HEK293 (cell line): ENCODE results near the gene RACK1.

Experiments used
- AEBP2 ChIP-seq: fragments of 450-650 bp; formaldehyde crosslinking; IDR thresholded peaks from 2 replicates; pipeline ENCODE4 v1.5.1; 2016; ENCODE audit warnings: missing biosample characterization, missing genetic modification characterization, borderline replicate concordance
- BCL6B ChIP-seq: fragments of 450-650 bp; formaldehyde crosslinking; IDR thresholded peaks from 2 replicates; pipeline ENCODE4 v1.5.1; 2017; ENCODE audit warnings: missing biosample characterization, missing genetic modification characterization
- EGR2 ChIP-seq: fragments of 450-650 bp; formaldehyde crosslinking; IDR thresholded peaks from 2 replicates; pipeline ENCODE4 v1.5.1; 2016; ENCODE audit warnings: low read depth, missing biosample characterization, missing genetic modification characterization
- GLIS1 ChIP-seq: fragments of 450-650 bp; formaldehyde crosslinking; IDR thresholded peaks from 2 replicates; pipeline ENCODE4 v1.5.1; 2016; ENCODE audit warnings: missing biosample characterization, missing genetic modification characterization
- MEIS1 ChIP-seq: sonication (generic); formaldehyde crosslinking; IDR thresholded peaks from 2 replicates; pipeline ENCODE4 v1.8.1; 2022; ENCODE audit warnings: missing genetic modification reagents, mild to moderate bottlenecking, borderline replicate concordance
- OSR2 ChIP-seq: fragments of 450-650 bp; formaldehyde crosslinking; IDR thresholded peaks from 2 replicates; pipeline ENCODE4 v1.5.1; 2016; ENCODE audit warnings: missing biosample characterization, missing genetic modification characterization
- OVOL3 ChIP-seq: fragments of 450-650 bp; formaldehyde crosslinking; IDR thresholded peaks from 2 replicates; pipeline ENCODE4 v1.5.1; 2016; ENCODE audit warnings: missing biosample characterization, missing genetic modification characterization
- RBAK ChIP-seq: fragments of 450-650 bp; formaldehyde crosslinking; IDR thresholded peaks from 2 replicates; pipeline ENCODE4 v1.5.1; 2016; ENCODE audit warnings: missing biosample characterization, missing genetic modification characterization
- REST ChIP-seq: fragments of 450-650 bp; formaldehyde crosslinking; IDR thresholded peaks from 2 replicates; pipeline ENCODE4 v1.5.1; 2016; ENCODE audit warnings: missing biosample characterization, missing genetic modification characterization
- TRIM28 ChIP-seq: IDR thresholded peaks from 2 replicates; pipeline ENCODE4 v1.6.1; 2011; ENCODE audit warnings: low read length, control low read depth, borderline replicate concordance
- ZBTB1 ChIP-seq: fragments of 450-650 bp; formaldehyde crosslinking; IDR thresholded peaks from 2 replicates; pipeline ENCODE4 v1.5.1; 2016; ENCODE audit warnings: missing biosample characterization, missing genetic modification characterization
- ZBTB7A ChIP-seq: fragments of 450-650 bp; formaldehyde crosslinking; IDR thresholded peaks from 2 replicates; pipeline ENCODE4 v1.5.1; 2016; ENCODE audit warnings: low read depth, missing biosample characterization, missing genetic modification characterization
- ZEB2 ChIP-seq: fragments of 450-650 bp; formaldehyde crosslinking; IDR thresholded peaks from 2 replicates; pipeline ENCODE4 v1.5.1; 2016; ENCODE audit warnings: missing biosample characterization, missing genetic modification characterization
- ZFP3 ChIP-seq: fragments of 450-650 bp; formaldehyde crosslinking; IDR thresholded peaks from 2 replicates; pipeline ENCODE4 v1.5.1; 2016; ENCODE audit warnings: low read depth, missing biosample characterization, missing genetic modification characterization
- ZNF114 ChIP-seq: fragments of 450-650 bp; formaldehyde crosslinking; IDR thresholded peaks from 2 replicates; pipeline ENCODE4 v1.5.0; 2017; ENCODE audit warnings: missing biosample characterization, missing genetic modification characterization
- ZNF202 ChIP-seq: fragments of 450-650 bp; formaldehyde crosslinking; IDR thresholded peaks from 2 replicates; pipeline ENCODE4 v1.5.1; 2016; ENCODE audit warnings: missing biosample characterization, missing genetic modification characterization, borderline replicate concordance
- ZNF24 ChIP-seq: fragments of 450-650 bp; formaldehyde crosslinking; IDR thresholded peaks from 2 replicates; pipeline ENCODE4 v1.5.1; 2016; ENCODE audit warnings: missing biosample characterization, missing genetic modification characterization
- ZNF302 ChIP-seq: fragments of 450-650 bp; formaldehyde crosslinking; IDR thresholded peaks from 2 replicates; pipeline ENCODE4 v1.5.1; 2016; ENCODE audit warnings: missing biosample characterization, missing genetic modification characterization, low read depth
- ZNF37A ChIP-seq: fragments of 450-650 bp; IDR thresholded peaks from 2 replicates; pipeline ENCODE4 v1.5.1; 2018; ENCODE audit warnings: missing biosample characterization, missing genetic modification characterization
- ZNF394 ChIP-seq: fragments of 450-650 bp; formaldehyde crosslinking; IDR thresholded peaks from 2 replicates; pipeline ENCODE4 v1.5.1; 2016; ENCODE audit warnings: missing biosample characterization, missing genetic modification characterization, mild to moderate bottlenecking, moderate library complexity, borderline replicate concordance
- ZNF544 ChIP-seq: fragments of 450-650 bp; formaldehyde crosslinking; IDR thresholded peaks from 2 replicates; pipeline ENCODE4 v1.5.0; 2017; ENCODE audit warnings: missing biosample characterization, missing genetic modification characterization
- ZNF561 ChIP-seq: fragments of 450-650 bp; IDR thresholded peaks from 2 replicates; pipeline ENCODE4 v1.5.1; 2018; ENCODE audit warnings: missing biosample characterization, missing genetic modification characterization, borderline replicate concordance
- ZNF624 ChIP-seq: fragments of 450-650 bp; formaldehyde crosslinking; IDR thresholded peaks from 2 replicates; pipeline ENCODE4 v1.5.1; 2017; ENCODE audit warnings: missing biosample characterization, missing genetic modification characterization
- ZSCAN18 ChIP-seq: fragments of 450-650 bp; formaldehyde crosslinking; IDR thresholded peaks from 2 replicates; pipeline ENCODE4 v1.5.1; 2016; ENCODE audit warnings: missing biosample characterization, missing genetic modification characterization
- TF ChIP-seq, protein P1 (sequence below): fragments of 450-650 bp; formaldehyde crosslinking; conservative IDR thresholded peaks from 2 replicates; pipeline ENCODE4 v1.5.1; 2016; ENCODE audit warnings: low read depth, missing biosample characterization, missing genetic modification characterization
- TF ChIP-seq, protein P2 (sequence below): fragments of 450-650 bp; formaldehyde crosslinking; IDR thresholded peaks from 2 replicates; pipeline ENCODE4 v1.5.1; 2016; ENCODE audit warnings: missing biosample characterization, missing genetic modification characterization

RACK1 gene

GRCh38 chr5:181223058-181223728, 20.5 kb downstream of the RACK1 start, which contains the start of gene TRIM41 (continued):
- TF ChIP-seq ZNF24 (peak; percentile 90), ZNF624 (tag by site-specific recombination) (no peak), ZEB2 (peak; percentile 95), ZBTB1 (tag by site-specific recombination) (no peak), TRIM28 (peak; percentile 30; the same call in 1 of the 2 replicates), ZNF114 (tag by site-specific recombination) (no peak), ZNF202 (tag by site-specific recombination) (no peak), MEIS1 (no peak), ZNF394 (peak; percentile 99), ZBTB7A (tag by site-specific recombination) (peak; percentile 84), ZFP3 (tag by site-specific recombination) (no peak), ZNF37A (tag by site-specific recombination) (no peak), ZNF302 (tag by site-specific recombination) (no peak), ZSCAN18 (tag by site-specific recombination) (peak; percentile 87), RBAK (tag by site-specific recombination) (no peak), OVOL3 (peak; percentile 50; the same call in 1 of the 2 replicates), BCL6B (tag by site-specific recombination) (no peak), OSR2 (tag by site-specific recombination) (peak; percentile 30; the same call in 1 of the 2 replicates), ZNF544 (no peak), ZNF561 (no peak; the same call in 1 of the 2 replicates), AEBP2 (no peak), GLIS1 (peak; percentile 68), EGR2 (tag by site-specific recombination) (no peak), REST (tag by site-specific recombination) (no peak)
- TF ChIP-seq, protein P1, sequence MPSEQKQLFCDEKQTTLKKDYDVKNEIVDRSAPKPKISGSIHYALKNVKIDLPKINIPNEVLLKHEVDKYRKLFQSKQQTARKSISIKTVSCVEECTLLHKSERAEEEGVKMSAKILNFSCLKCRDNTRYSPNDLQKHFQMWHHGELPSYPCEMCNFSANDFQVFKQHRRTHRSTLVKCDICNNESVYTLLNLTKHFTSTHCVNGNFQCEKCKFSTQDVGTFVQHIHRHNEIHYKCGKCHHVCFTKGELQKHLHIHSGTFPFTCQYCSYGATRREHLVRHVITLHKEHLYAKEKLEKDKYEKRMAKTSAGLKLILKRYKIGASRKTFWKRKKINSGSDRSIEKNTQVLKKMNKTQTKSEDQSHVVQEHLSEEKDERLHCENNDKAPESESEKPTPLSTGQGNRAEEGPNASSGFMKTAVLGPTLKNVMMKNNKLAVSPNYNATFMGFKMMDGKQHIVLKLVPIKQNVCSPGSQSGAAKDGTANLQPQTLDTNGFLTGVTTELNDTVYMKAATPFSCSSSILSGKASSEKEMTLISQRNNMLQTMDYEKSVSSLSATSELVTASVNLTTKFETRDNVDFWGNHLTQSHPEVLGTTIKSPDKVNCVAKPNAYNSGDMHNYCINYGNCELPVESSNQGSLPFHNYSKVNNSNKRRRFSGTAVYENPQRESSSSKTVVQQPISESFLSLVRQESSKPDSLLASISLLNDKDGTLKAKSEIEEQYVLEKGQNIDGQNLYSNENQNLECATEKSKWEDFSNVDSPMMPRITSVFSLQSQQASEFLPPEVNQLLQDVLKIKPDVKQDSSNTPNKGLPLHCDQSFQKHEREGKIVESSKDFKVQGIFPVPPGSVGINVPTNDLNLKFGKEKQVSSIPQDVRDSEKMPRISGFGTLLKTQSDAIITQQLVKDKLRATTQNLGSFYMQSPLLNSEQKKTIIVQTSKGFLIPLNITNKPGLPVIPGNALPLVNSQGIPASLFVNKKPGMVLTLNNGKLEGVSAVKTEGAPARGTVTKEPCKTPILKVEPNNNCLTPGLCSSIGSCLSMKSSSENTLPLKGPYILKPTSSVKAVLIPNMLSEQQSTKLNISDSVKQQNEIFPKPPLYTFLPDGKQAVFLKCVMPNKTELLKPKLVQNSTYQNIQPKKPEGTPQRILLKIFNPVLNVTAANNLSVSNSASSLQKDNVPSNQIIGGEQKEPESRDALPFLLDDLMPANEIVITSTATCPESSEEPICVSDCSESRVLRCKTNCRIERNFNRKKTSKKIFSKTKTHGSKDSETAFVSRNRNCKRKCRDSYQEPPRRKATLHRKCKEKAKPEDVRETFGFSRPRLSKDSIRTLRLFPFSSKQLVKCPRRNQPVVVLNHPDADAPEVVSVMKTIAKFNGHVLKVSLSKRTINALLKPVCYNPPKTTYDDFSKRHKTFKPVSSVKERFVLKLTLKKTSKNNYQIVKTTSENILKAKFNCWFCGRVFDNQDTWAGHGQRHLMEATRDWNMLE (tag by site-specific recombination): peak; percentile 94
- TF ChIP-seq, protein P2, sequence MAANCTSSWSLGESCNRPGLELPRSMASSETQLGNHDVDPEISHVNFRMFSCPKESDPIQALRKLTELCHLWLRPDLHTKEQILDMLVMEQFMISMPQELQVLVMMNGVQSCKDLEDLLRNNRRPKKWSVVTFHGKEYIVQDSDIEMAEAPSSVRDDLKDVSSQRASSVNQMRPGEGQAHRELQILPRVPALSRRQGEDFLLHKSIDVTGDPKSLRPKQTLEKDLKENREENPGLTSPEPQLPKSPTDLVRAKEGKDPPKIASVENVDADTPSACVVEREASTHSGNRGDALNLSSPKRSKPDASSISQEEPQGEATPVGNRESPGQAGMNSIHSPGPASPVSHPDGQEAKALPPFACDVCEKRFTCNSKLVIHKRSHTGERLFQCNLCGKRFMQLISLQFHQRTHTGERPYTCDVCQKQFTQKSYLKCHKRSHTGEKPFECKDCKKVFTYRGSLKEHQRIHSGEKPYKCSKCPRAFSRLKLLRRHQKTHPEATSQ (tag by site-specific recombination): peak; percentile 76; the same call in 1 of the 2 replicates
